Measurements from ENCODE around the gene MRPL43.

The MRPL43 gene

GRCh38 chr10:100968863-100969186 is 18.5 kb downstream of the MRPL43 start:
- no peak for DNase-seq (ENCODE audit: low read depth in 1 of 2, low spot score in 1 of 2)

DNA sequence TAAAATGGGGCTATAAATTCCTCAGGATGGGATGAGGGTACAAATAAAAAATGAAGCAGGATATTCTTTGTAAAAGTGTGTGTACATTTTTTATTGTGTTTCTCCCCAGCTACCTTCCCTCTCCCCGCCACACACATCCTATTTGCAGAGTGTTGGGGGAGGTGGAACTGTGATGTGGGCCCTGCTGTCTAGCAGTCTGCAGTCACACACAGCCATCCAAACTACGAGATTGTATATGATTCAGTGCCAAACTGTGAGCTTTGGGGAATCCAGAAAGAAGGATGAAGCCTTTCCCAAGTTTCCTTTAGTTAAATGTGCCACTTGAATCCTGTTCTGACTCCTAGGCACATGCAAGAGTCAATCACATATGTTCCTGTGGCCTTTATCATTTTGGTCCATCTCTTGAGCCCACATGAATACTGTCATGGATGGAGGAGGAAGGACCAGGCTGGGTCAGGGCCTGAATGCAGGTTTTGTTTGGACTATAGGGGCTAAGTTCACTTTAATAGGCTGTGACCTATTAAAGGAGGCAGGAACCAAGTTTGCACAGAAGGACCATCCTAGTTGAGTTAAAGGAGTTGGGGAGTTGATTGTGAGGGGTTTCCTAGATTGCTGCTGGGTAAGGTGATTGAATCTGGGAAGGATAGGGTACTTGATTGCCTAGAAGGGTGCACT is 19.1 kb downstream of the MRPL43 start:
- no peak for DNase-seq (ENCODE audit: low read depth in 1 of 2, low spot score in 1 of 2)

DNA sequence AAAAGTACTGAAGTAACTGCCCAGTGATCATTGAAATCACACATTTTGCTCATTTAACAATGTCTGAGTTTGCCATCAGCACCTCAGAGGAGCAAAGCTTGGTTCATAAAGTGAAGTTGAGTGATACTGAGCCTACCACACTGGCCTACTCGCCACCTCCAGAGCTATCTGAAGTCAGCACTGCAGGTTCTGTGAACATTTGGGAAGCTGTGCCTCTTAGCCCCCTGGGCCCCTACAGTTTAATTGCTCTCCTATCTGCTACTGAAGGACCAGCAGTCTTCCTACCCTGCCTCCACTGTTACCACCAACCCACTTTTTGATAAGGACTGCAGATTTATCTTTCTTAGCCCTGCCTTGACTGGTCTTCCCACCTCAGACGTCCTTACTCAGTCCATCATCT is 20.0 kb downstream of the MRPL43 start:
- DNase-seq (ENCODE audit: low read depth in 1 of 2, low spot score in 1 of 2) = no peak

GRCh38 chr10:100966887-100967286 is 20.4 kb downstream of the MRPL43 start:
- no peak for DNase-seq (ENCODE audit: low read depth in 1 of 2, low spot score in 1 of 2)

DNA sequence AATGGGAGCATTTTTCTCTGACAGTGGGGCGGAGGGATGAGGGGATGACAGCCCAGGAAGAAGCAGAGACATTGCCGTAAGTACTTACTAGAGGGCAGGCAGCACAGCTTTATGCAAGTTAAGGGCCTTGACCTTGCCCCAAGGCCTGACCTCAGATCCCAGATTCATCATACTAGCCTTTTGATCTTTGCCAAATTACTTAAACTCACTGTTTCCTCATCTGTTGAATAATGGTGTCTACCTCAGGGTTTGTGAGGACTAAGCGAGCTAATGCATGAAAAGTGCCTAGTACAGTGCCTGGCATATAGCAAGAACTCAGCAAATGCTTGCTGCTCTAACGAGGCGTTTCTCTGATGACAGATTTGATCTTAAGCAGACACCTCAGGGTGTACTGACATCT is 21.5 kb downstream of the MRPL43 start:
- no peak for DNase-seq (ENCODE audit: low read depth in 1 of 2, low spot score in 1 of 2)

DNA sequence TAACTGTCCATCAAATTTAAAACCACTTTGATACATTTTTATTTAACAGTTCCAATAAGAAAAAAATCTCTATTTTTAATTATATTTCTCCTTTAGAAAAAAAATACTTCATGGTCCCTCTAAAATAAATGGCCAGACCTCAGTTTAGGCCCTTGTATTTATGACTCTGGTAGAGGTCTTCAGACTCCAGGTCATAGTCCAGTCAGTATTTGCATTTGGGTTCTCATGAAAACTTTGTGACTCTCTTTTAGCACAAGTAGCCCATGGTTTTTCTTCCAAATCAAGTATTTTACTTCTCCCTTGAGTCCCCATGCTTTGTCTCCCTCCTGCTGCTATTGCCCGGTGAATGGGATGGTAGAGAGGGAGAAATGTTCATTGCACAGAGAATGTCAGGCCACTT is 23.5 kb downstream of the MRPL43 start:
- no peak for DNase-seq (ENCODE audit: low read depth in 1 of 2, low spot score in 1 of 2)

- no peak for DNase-seq (ENCODE audit: low read depth in 1 of 2, low spot score in 1 of 2)
Observed at GRCh38 chr10:100962351-100963080, 24.8 kb downstream of the MRPL43 start.

GRCh38 chr10:100960251-100960650 is 27.0 kb downstream of the MRPL43 start:
- DNase-seq (ENCODE audit: low read depth in 1 of 2, low spot score in 1 of 2) = no peak

DNA sequence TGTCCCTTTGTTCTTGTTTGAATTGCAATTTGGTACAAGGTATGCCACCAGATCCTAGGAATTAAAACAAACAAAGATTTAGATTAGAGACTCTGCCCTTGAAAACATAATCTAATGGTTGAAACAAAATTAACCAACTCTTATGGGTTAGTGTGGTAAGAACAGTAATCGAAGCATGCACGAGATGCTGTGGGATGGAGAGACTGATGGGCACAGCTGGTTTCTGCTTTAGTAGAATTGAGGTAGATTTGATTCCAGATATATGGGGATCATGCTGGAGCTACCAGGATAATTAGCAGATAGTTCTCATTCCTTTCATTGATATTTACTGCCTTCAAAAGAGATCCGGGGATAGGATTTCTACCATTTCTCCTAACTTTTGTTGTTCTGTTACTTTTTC is 38.4 kb downstream of the MRPL43 start:
- DNase-seq (ENCODE audit: low read depth in 1 of 2, low spot score in 1 of 2) = no peak

- no peak for DNase-seq (ENCODE audit: low read depth in 1 of 2, low spot score in 1 of 2)
Observed at GRCh38 chr10:100945754-100946153, 41.5 kb downstream of the MRPL43 start.

DNA sequence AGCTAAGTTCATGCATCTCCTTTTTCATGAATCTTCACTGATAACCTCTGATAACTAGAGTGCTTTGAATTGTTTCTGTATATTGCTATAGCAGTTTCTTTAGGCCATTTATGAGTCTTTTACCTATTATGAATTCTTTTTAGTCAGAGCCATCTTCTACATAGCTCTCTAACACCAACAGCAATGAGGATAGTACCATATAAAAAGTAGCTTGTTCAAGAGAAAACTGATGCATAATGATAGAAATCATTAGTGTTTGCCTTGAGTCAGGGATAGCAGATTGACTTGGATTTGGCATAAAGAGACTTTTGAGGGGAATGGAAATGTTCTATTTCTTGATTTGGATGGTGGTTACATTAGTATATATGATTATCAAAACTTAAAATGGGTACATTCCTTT is 43.8 kb downstream of the MRPL43 start:
- no peak for DNase-seq (ENCODE audit: low read depth in 1 of 2, low spot score in 1 of 2)

DNA sequence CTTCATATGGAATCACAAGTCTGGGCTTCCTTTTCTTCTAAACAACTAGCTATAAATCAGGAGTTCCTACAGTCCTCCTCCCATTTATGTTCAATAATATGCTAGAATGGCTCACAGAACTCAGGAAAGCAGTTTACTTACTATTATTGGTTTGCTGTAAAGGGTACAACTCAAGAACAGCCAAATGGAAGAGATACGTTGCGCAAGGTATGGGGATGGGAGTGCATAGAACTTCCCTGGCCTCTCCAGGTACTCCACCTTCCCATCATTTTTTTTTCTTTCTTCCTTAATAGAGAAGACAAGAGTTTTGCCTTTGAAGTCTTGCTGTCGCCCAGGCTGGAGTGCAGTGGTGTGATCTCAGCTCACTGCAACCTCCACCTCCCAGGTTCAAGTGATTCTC is 45.1 kb downstream of the MRPL43 start:
- DNase-seq (ENCODE audit: low read depth in 1 of 2, low spot score in 1 of 2) = no peak

GRCh38 chr10:100939763-100940344 is 47.4 kb downstream of the MRPL43 start:
- no peak for DNase-seq (ENCODE audit: low read depth in 1 of 2, low spot score in 1 of 2)

All from activated T-helper 1 cell treated with anti-CD3 and anti-CD28 coated beads, Interleukin-2, amount 50 U/mL, for 16 hours (primary cell).